ENCODE results near the gene LAMA4.

LAMA4 gene

DNA sequence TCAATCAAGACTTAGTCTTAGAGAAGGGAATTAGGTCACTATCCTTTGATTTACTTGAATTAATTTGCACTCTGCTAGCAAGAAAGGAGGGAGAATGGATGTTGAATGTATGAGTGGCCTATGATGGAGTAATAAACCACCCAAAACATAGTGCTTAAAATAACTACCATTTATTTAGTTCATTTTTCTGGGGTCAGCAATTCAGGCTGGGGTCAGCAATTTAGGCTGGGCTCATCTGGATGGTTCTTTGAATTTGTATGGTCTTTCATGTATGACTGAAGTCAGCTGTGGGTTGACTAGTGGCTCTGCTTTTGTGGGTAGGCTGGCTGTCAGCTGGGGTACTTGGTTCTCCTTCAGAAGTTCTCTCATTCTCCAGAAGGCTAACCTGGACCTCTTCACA is 21.0 kb upstream of the LAMA4 start:
- H3K4me3 ChIP-seq (ENCODE audit: low read depth, low read length): no peak overlapping the region
- TF ChIP-seq, protein P1, sequence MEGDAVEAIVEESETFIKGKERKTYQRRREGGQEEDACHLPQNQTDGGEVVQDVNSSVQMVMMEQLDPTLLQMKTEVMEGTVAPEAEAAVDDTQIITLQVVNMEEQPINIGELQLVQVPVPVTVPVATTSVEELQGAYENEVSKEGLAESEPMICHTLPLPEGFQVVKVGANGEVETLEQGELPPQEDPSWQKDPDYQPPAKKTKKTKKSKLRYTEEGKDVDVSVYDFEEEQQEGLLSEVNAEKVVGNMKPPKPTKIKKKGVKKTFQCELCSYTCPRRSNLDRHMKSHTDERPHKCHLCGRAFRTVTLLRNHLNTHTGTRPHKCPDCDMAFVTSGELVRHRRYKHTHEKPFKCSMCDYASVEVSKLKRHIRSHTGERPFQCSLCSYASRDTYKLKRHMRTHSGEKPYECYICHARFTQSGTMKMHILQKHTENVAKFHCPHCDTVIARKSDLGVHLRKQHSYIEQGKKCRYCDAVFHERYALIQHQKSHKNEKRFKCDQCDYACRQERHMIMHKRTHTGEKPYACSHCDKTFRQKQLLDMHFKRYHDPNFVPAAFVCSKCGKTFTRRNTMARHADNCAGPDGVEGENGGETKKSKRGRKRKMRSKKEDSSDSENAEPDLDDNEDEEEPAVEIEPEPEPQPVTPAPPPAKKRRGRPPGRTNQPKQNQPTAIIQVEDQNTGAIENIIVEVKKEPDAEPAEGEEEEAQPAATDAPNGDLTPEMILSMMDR (IDR thresholded peaks at IDR 0.05; ENCODE audit: borderline replicate concordance, insufficient read depth, low read depth, low read length): no peak

DNA sequence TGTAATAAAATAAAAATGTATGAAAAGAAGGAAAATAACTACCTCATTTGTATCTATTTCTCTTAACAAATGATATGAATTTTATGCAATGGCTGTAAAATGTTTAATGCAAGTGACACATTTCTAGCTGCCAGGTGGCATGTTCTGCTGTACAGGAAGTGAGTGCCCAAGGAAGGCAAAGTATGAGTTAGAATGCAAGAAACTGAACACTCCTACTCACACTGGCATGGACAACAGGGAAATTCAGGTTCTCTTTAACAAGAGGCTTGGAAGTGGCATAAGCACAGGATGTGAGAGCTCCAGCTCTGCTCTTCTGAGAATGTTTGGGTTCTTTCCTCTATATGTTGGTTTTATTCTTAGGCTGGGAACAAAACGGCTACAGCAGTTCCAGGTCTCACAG is 20.4 kb upstream of the LAMA4 start:
- TF ChIP-seq, protein P1 (IDR thresholded peaks at IDR 0.05; ENCODE audit: borderline replicate concordance, insufficient read depth, low read depth, low read length): no peak
- no peak overlapping the region for H3K4me3 ChIP-seq (ENCODE audit: low read depth, low read length)

DNA sequence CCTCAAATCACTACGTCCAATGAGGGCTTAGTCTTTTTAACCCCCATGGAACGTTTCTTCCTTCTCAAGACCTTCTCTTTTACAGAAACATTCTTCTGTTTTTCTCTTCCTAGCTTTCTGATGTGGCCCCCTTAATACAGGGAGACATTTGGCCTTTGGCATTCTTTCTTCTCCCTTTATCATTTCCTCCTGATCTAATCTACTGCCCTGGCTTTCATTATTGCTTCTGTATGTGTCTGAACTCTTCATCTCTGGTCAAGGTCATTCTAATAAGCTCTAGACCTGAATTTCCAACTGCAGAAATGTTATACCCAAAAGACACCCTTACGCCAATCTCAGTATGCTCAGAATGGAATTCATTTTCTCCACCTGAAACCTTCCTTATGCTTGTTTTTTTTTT is 18.4 kb upstream of the LAMA4 start:
- no peak overlapping the region for H3K4me3 ChIP-seq (ENCODE audit: low read depth, low read length)
- TF ChIP-seq, protein P1 (IDR thresholded peaks at IDR 0.05; ENCODE audit: borderline replicate concordance, insufficient read depth, low read depth, low read length): no peak

DNA sequence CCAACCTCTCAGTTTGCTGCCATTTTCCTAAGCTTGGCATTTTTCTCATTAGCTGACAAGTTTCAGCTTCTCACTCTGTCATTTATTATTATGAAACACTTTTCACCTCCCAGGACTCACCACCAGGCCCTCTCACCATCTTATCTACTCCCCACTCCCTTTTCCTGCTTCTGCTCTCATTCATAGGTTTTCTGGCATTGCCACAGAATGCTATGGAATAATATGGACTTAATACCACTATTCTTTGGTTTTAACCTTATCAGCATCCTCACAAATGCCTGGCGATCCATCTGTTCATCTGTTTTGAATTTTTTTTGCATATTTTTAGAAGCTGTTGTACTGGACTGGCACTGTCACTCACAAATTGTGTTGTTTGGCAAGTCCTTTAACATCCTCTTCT is 16.4 kb upstream of the LAMA4 start:
- TF ChIP-seq, protein P1 (IDR thresholded peaks at IDR 0.05; ENCODE audit: borderline replicate concordance, insufficient read depth, low read depth, low read length): no peak
- no peak overlapping the region for H3K4me3 ChIP-seq (ENCODE audit: low read depth, low read length)

DNA sequence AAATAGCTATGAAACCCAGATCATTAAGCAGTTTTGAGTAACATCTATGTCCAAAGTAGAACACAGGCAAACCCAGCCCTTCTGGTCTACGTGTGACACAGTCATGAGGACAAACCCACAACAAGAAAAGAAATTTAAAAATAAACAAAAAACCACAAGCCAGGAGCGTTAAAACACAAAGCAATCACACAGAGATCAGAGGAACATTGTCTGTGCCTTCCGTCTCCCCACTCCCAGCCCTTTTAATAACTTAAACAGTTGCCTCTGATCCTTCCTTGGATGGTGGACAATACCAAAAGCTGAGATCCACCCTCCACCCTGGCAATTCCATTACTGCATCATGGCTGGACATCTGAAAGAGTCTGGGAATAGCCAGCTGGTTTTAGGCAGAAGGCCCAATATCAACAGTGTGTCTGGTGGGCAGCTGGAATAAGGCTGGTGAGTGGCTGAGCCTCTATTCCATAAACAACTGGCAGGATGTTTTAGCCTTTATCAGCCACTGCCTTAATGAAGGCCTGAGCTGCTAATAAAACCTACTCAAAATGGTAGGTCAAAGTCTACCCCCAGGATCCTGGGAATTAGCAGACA is 15.7 kb upstream of the LAMA4 start:
- TF ChIP-seq, protein P1 (IDR thresholded peaks at IDR 0.05; ENCODE audit: borderline replicate concordance, insufficient read depth, low read depth, low read length): no peak
- H3K4me3 ChIP-seq (ENCODE audit: low read depth, low read length): no peak overlapping the region

DNA sequence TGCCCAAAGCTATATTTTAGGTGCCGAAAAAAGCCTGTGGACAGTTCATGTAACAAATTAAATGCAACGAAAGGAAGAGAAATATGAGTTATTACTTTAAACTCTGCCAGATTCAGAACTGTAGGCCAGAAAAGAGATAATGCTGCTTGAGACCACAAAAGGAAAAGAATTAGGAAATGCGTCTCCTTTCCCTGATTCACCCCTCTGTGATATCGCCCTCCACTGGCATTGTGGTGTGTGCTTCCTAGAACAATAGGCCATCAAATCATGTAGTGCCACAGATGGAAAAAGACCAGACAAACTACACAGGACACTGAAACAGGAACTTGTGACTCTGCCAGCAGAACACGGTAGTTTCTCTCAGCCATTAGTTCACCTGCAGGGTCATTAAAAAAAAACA is 14.7 kb upstream of the LAMA4 start:
- no peak overlapping the region for H3K4me3 ChIP-seq (ENCODE audit: low read depth, low read length)
- TF ChIP-seq, protein P1 (IDR thresholded peaks at IDR 0.05; ENCODE audit: borderline replicate concordance, insufficient read depth, low read depth, low read length): no peak

DNA sequence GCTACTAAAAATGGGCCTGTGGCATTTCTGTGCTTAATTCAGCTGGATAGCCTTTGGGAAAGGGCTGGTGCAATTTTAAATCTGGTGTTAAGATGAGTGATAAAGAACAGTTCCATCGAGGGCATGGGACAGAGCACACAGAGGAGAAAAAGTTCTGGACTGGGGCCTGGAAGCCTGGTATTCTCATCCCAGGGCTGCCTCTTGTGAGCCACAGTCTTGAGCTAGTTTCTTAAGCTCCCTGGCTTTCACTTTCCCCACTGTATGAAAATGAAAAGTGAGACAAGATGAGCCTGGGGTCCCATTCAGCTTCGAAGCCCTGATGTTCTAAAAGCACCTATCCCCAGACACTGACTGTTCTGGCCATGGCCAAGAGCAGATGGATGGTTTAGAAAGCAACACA is 14.3 kb upstream of the LAMA4 start:
- TF ChIP-seq, protein P1 (IDR thresholded peaks at IDR 0.05; ENCODE audit: borderline replicate concordance, insufficient read depth, low read depth, low read length): no peak
- H3K4me3 ChIP-seq (ENCODE audit: low read depth, low read length): no peak overlapping the region

All from GM12875 (cell line).